GM12872 (cell line): Measurements from ENCODE around the gene KIF14.

Experiments
- TF ChIP-seq, protein P1 (sequence below): IDR thresholded peaks from 3 replicates; pipeline ENCODE4 v1.5.1; 2011; ENCODE audit warnings: low read depth, mild to moderate bottlenecking, low read length, moderate library complexity; ENCODE audit not compliant: insufficient read depth

KIF14 gene

GRCh38 chr1:200640963-200641401 lies 20.4 kb upstream of the KIF14 start:
- TF ChIP-seq, protein P1, sequence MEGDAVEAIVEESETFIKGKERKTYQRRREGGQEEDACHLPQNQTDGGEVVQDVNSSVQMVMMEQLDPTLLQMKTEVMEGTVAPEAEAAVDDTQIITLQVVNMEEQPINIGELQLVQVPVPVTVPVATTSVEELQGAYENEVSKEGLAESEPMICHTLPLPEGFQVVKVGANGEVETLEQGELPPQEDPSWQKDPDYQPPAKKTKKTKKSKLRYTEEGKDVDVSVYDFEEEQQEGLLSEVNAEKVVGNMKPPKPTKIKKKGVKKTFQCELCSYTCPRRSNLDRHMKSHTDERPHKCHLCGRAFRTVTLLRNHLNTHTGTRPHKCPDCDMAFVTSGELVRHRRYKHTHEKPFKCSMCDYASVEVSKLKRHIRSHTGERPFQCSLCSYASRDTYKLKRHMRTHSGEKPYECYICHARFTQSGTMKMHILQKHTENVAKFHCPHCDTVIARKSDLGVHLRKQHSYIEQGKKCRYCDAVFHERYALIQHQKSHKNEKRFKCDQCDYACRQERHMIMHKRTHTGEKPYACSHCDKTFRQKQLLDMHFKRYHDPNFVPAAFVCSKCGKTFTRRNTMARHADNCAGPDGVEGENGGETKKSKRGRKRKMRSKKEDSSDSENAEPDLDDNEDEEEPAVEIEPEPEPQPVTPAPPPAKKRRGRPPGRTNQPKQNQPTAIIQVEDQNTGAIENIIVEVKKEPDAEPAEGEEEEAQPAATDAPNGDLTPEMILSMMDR, result no peak

DNA sequence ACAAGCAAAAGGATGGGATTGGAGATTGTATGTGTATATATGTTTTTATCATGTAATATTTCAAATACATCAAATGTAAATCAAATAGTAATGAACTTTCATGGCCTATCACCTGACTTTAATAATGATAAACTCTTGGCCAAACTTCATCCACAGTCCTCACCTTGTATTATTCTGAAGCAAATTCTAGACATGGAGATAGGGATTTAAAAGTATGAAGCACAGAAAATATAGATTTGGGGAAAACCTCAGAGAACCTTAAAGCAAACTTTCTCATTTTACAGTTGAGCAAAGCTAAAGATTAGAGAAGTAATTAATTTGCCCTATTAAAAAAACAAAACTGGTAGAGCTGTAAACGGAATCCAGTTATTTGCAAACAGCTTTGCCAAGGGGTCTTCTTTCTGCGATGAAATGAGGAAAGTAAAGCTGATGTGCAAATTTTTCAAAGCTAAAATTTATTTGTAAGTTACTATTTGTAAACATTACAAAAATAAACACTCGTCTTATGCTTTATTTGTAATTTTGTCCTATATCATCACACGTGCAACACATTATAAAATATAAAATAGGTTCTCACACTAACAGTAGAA lies 19.9 kb upstream of the KIF14 start:
- TF ChIP-seq, protein P1, result no peak

DNA sequence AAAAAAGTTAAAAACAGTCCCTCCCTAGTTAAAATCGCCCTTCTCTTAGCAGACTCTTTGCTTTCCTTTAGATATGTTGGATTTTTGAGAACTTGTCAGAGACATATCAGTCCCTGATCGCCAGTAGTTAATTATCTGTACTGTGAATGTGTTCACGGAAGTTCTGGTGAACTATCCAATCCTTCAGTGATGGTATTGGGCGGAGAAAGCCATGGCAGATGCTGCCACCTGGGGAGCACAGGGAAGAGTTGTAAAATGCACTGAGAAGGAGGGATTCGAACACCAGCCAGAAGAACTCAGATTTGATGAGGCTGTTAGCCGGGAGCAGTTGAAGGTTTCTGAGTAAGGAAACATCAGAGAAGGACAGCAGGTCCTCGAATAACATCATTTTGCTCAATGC lies 17.5 kb upstream of the KIF14 start:
- TF ChIP-seq, protein P1, result no peak

DNA sequence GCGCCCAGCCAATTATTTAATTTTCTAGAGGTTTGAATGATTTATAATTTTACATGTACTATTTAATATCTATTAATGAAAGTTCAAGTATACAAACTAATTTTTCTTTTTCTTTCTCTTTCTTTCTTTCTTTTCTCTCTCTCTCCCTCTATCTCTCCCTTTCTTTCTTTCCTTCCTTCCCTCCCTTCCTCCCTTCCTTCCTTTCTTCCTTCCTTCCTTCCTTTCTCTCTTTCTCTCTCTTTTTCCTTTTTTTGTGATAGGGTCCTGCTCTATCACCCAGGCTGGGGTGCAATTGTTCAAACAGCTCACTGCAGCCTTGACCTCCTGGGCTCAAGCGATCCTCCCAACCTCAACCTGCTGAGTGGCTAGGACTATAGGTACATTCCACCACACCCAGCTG lies 16.1 kb upstream of the KIF14 start:
- TF ChIP-seq, protein P1, result no peak

DNA sequence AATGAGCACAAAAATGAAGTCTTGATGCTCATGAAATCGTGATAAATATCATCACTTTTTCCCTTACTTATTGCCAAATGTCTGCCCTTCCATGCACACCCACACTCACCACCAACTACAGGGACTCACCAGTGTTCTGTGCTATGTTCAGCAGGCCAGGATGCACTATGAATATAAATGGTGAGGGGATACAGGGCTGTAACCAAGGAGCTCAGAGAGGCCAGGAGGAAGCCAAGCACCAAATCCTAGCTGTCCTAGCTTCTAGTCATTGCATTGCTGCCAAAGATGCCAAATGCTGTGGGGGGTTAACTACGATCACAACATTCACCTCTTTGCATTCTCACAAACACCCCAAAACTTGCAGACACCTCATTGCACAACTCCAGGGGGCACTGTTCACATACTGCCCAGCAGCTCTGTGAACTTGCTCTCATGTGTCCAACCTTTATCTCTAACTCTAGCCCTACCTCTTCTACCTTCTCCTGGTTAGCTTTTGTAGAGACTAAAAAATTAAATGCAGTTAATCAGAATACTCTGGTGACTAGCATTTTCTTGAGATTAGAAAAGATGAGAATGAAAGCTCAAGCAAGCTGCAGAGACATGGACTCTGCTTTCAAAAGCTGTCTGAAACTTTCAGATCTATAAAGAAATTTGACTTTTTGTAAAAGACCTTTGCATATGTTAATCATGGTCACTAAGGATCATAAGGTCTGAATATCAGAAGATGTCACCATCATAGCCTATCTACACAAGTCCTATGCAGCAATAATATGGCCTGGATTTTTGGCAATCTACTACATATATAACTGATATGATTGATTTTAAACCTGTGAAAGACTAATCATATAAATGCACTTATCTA lies 13.9 kb upstream of the KIF14 start:
- TF ChIP-seq, protein P1, result peak; percentile 57; the same call in 2 of the 3 replicates

DNA sequence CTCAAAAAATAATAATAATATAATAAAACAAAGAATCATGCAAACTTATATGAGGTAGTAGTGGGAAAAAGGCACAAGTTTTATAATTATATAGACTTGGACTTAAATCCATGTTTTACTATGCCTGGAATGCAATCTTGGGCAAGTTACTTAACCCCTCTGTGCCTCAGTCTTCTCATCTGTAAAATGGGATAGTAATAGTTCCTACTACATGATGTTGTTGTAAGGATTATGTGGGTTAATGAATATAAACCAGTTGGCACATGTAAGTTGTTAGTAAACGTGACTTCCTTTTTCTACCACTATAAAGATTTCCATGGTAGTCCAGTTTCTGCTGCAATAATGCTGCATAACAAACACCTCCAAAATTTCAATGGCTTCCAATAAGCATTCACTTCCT lies 10.8 kb upstream of the KIF14 start:
- TF ChIP-seq, protein P1, result no peak

DNA sequence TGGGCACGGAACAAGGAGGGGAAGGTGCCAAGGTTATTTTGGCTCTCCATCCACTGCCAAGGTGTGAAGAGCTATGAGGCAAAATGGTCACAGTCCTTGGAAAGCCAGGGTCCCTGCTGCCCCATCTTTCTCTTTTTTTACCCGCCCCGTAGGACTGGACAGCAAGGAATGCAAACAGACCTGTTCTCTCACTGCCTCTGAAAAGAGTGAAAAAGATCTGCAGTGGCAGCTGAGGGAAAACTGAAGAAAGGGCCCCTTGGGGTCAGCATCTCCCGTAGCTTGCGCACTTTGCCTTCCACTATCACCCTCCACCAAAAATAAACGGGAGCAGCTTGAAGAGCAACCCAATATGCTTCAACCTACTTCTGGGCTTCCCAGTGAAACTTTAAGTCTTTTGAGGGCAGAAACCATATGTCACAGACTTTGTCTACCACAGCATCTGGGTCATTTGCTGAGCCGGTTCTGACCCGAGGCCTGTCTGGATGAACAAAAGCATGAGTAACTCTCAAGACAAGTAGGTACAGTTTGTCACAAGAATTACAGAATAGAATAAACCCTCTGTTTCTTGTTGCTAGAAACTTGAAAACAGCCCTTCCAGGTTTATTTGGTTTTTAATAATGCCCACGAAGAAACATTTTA lies 9.4 kb upstream of the KIF14 start:
- TF ChIP-seq, protein P1, result no peak
